Femur (tissue), 1 donor: Measurements from ENCODE around the gene ATAD2B.

Experiments used
- DNase-seq: peaks from one replicate; pipeline ENCODE4 v3.0.0-alpha.2; 2017

The ATAD2B gene

GRCh38 chr2:23836505-23836904 is 90.4 kb downstream of the ATAD2B start:
- DNase-seq: no peak

- no peak for DNase-seq
These were observed 90.9 kb downstream of the ATAD2B start for GRCh38 chr2:23835988-23836387.

- DNase-seq: no peak
These were observed 91.5 kb downstream of the ATAD2B start for GRCh38 chr2:23835423-23835822.

- DNase-seq: no peak
These were observed 97.9 kb downstream of the ATAD2B start for GRCh38 chr2:23828986-23829385.

GRCh38 chr2:23828256-23828980 is 98.5 kb downstream of the ATAD2B start:
- no peak for DNase-seq

GRCh38 chr2:23827287-23827686 is 99.6 kb downstream of the ATAD2B start:
- DNase-seq: no peak

- no peak for DNase-seq
These were observed 100.2 kb downstream of the ATAD2B start for GRCh38 chr2:23826771-23827170.

- DNase-seq: no peak
These were observed 100.9 kb downstream of the ATAD2B start for GRCh38 chr2:23826040-23826439.

GRCh38 chr2:23824777-23825212 is 102.1 kb downstream of the ATAD2B start:
- no peak for DNase-seq

- DNase-seq: no peak
These were observed 103.1 kb downstream of the ATAD2B start for GRCh38 chr2:23823863-23824262.

- no peak for DNase-seq
These were observed 112.0 kb downstream of the ATAD2B start for GRCh38 chr2:23814963-23815362.

GRCh38 chr2:23813438-23813837 is 113.5 kb downstream of the ATAD2B start:
- DNase-seq: no peak

- DNase-seq: no peak
These were observed 117.8 kb downstream of the ATAD2B start for GRCh38 chr2:23809150-23809549.

- DNase-seq: no peak
These were observed 120.2 kb downstream of the ATAD2B start for GRCh38 chr2:23806665-23807249.

- DNase-seq: no peak
These were observed 120.7 kb downstream of the ATAD2B start for GRCh38 chr2:23806201-23806600.

GRCh38 chr2:23803965-23804542 is 122.9 kb downstream of the ATAD2B start:
- peak; percentile 46 for DNase-seq

- DNase-seq: no peak
These were observed 123.5 kb downstream of the ATAD2B start for GRCh38 chr2:23803264-23803964.

GRCh38 chr2:23801396-23801795 is 125.5 kb downstream of the ATAD2B start:
- DNase-seq: no peak

- no peak for DNase-seq
These were observed 132.7 kb downstream of the ATAD2B start for GRCh38 chr2:23794234-23794633.

GRCh38 chr2:23793476-23793875 is 133.4 kb downstream of the ATAD2B start:
- DNase-seq: no peak

- no peak for DNase-seq
These were observed 135.9 kb downstream of the ATAD2B start for GRCh38 chr2:23791030-23791429.

- DNase-seq: no peak
These were observed 137.9 kb downstream of the ATAD2B start for GRCh38 chr2:23789012-23789411.

- no peak for DNase-seq
These were observed 138.8 kb downstream of the ATAD2B start for GRCh38 chr2:23788100-23788499.

GRCh38 chr2:23784971-23785370 is 142.0 kb downstream of the ATAD2B start:
- no peak for DNase-seq
